HuH-7.5 (cell line): ENCODE measurements around the gene P2RX1.
"Not testable (repeated sequence)": the region's sequence is repeated elsewhere in the genome, so short reads cannot be mapped to it uniquely, and the experiment has no call there.

Experiments
- DNase-seq: peaks from one replicate; pipeline ENCODE4 v3.0.0; 2011; ENCODE audit warnings: low spot score

P2RX1 gene

GRCh38 chr17:3951420-3951819, 35.2 kb upstream of the P2RX1 start:
- no peak for DNase-seq

DNA sequence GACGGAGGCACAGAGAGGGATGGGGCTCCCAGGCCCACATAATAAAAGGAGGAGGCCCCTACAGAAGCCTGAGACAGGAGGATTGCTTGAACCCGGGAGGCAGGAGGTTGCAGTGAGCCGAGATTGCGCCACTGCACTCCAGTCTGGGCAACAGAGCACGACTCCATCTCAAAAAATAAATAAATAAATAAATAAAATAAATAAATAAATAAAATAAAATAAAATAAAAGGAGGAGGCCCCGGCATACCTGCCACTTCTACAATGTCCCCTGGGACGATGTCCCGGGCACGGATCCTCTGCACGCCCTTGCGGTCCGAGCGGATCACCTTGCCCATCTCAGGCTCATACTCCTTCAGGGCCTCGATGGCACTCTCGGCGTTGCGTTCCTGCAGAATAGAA, 34.7 kb upstream of the P2RX1 start:
- no peak for DNase-seq

GRCh38 chr17:3950584-3950983, 34.3 kb upstream of the P2RX1 start:
- no peak for DNase-seq

DNA sequence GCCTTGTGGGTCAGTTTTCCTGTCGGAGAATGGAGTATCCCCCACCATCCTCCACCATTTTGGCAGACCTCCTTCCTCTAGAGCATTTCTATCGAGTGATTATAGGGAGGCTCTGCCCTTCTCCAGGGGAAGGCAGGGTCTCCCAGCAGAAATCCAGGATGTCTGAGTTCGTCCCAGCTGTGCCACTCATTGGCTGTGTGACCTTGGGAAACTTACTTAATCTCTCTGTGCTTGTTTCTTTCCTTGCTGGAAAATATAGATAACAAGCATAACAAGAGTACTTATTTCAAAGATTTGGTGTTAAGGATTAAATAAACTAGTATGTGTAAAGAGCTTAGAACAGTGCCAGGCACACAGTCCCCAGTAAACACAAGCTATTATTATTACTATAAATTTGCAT, 33.2 kb upstream of the P2RX1 start:
- no peak for DNase-seq

DNA sequence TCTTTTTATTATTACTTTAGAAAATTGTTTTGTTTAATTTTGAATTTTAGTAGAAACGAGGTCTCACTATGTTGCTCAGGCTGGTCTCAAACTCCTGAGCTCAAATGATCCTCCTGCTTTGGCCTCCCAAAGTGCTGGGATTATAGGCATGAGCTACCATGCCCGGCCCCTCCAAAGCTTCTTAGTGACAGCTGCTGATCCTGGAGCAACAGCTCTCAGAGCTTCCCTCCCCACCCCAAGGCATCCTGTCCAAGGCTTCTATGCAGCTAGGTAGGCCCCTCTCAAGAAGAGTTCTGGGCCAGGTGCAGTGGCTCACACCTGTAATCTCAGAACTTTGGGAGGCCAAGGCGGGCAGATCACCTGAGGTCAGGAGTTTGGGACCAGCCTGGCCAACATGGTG, 32.3 kb upstream of the P2RX1 start:
- DNase-seq = not testable (repeated sequence)

DNA sequence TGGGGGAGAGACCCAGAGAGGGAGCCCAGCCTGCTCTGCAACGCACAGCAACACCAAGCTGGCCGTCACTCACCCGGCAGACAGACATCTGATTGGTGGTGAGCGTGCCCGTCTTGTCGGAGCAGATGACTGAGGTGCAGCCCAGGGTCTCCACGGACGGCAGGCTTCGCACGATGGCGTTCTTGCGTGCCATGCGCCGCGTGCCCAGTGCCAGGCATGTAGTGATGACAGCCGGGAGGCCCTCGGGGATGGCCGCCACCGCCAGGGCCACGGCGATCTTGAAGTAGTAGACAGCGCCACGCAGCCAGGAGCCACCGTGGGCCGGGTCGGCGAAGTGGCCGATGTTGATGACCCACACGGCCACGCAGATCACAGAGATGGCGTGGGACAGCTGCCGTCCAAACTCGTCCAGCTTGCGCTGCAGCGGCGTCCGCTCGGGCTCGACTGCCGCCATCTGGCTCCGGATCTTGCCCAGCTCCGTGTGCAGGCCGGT, 31.1 kb upstream of the P2RX1 start:
- DNase-seq = no peak

DNA sequence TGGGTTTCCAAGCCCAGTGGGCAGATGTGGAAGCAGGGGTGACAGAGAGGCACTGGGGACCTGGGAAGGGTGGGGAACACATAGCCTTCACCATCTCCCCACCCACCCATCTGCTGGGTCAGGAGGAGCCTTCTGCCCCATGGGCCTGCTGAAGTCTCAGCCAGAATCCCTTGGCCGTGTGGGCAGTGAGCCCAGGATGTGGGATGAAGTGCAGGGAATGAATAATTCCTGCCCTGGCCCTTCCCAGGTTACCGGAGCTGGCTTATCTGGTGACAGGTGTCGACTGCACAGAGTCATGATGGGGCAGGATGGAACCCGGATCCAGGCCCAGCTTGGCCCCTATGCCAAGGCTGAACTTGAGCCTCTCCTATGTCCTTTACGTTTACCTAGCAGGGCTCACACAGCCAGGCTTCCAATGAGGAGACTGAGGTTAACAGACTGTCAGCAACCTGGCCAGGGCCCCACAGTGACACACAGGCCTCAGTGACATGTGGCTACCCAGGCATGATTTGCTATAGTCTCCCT, 30.5 kb upstream of the P2RX1 start:
- no peak for DNase-seq

DNA sequence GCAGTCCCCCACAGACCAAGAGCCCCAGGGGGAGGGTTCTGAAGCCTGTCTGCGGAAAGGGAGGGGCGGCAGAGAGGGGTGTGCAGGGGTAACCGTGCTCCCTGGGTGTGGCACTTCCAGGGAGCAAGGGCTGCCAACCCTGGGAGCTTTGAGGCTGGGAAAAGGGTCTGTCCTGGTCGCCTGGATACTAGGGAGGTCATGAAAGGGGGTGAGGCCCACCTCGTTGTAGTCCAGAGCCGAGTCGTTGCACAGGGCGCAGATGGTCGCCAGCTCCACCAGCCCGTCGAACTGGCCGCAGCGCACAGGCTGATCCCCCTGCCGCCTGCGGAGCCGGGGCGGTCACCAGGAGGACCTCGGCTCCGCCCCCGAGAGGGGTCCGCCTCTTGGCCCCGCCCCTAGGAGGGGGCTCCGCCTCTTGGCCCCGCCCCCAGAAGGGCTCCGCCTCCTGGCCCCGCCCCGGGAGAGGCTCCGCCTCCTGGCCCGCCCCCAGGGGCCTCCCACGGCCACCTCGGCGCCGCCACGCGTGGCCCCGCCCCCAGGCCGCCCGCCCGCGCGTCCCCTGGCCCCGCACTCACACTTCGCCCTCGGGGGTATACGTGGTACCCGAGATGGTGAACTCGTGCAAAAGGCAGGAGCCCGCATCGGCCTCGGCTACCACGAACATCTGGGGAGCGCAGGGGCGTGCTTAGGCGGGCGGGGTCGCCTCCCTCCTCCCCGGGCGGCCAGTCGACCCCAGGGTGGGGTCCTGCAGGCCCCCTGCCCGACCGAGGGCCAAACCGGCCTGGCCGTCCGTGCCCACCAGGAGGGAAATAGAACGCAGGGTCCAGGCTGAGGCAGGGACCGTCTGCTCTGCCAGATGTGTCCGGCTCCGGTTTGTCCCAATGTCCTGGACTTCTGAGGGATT, 28.5 kb upstream of the P2RX1 start:
- peak; percentile 73 for DNase-seq

- DNase-seq = no peak
These were observed 27.1 kb upstream of the P2RX1 start for GRCh38 chr17:3943240-3943891.

DNA sequence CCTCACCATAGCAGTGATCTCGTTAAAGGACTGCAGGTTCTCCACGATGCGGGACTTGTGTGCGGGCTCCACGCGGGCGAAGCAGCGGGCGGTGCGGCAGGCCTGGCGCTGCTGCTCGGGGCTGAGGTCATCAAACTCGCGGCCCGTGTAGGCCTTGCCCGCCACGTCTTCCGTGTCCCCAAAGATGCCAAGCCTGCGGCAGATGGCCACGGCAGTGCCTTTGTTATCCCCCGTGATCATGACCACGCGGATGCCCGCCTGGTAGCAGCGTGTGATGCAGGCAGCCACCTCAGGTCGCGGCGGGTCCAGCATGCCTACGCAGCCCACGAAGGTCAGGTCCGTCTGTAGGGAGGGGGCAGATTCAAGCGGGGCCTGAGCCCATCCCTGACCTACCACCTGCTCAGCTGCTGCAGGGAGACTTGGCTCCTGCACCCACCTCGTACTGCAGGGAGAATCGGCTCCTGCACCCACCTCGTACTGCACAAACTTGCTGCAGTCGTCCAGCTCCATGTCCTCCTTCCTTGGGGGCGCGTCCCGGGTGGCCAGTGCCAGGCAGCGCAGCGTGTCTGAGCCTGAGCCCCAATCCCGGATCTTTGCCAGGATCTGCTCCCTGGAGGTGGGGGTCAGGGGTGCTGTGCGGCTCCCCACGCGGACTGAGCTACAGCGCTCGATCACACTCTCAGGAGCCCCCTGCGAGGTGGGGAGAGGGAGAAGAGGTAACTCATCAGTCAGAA, 24.9 kb upstream of the P2RX1 start:
- no peak for DNase-seq

DNA sequence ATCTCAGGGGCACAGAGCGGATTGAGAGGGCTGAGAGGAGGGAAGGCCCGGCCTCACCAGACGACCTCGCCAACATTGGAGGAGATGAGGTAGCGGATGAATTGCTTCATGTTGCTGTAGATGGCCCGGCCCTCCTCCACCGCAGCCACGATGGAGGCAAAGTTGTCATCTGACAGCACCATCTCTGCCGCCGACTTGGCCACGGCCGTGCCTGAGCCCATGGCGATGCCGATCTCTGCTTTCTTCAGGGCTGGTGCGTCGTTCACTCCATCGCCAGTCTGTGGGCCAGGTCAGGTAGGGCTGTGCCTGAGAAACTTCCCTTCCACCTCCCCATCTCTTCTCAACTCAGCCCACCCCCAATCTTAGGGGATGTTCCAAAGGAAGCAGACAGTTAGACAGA, 21.1 kb upstream of the P2RX1 start:
- no peak for DNase-seq

DNA sequence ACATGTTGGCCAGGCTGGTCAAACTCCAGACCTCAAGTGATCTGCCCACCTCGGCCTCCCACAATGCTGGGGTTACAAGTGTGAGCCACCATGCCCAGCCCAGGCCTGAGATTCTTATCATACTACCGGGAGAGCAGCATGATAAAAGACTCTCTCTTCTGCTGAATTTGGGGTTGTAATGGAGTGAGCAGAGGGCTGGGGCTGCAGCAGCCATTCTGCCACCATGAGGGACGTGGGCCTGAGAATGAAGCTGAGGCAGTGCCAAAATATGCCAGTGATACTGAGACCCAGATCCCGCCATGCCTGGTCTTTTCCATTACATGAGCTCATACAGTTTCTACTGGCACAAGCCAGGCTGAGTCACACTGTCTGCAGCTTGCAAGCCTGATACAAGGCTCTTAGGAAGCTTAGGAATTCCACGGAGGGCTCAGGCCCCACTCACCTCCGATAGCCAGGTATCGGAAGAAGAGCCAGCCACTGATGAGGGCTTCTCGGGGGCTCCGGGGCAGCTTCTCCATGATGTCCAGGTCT, 19.6 kb upstream of the P2RX1 start:
- no peak for DNase-seq

GRCh38 chr17:3935140-3935542, 18.9 kb upstream of the P2RX1 start:
- DNase-seq = peak; percentile 89

DNA sequence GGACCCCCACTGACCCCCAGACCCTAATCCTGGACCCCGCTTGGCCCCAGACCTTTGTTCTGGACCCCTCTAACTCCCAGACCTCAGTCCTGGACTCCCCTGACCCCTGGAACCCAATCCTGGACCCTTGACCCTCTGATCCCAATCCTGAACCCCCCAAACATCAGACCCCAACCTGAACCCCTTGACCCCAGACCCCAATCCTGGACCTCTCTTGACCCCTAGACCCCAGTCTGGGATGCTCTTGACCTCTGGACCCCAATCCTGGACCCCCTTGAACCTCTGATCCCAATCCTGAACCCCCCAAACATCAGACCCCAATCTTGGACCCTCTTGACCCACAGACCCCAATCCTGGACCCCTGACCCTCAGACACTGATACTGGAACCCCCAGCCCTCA, 13.5 kb upstream of the P2RX1 start:
- DNase-seq = no peak

GRCh38 chr17:3929181-3929580, 12.9 kb upstream of the P2RX1 start:
- no peak for DNase-seq

DNA sequence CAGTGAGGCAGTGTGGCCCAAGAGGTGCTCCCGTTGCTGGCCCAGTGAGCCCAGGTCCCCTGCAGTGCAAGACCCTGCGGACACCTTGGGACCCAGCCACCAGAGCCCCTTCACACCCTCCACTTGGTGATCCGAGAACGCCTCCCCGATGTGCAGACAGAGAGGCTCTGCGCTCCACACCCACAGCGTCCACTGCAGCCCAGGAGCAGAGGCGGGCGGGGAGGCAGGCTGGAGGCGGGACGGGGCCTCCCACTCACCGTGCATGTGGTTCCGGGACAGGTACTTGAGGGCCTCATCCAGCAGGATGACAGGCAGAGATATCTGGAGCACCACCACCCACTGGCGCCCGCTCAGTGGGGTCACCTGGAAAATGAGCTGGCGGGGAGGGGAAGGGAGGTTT, 12.1 kb upstream of the P2RX1 start:
- no peak for DNase-seq

GRCh38 chr17:3927628-3928340, 11.5 kb upstream of the P2RX1 start:
- DNase-seq = no peak

GRCh38 chr17:3926860-3927627, 10.8 kb upstream of the P2RX1 start:
- DNase-seq = no peak

DNA sequence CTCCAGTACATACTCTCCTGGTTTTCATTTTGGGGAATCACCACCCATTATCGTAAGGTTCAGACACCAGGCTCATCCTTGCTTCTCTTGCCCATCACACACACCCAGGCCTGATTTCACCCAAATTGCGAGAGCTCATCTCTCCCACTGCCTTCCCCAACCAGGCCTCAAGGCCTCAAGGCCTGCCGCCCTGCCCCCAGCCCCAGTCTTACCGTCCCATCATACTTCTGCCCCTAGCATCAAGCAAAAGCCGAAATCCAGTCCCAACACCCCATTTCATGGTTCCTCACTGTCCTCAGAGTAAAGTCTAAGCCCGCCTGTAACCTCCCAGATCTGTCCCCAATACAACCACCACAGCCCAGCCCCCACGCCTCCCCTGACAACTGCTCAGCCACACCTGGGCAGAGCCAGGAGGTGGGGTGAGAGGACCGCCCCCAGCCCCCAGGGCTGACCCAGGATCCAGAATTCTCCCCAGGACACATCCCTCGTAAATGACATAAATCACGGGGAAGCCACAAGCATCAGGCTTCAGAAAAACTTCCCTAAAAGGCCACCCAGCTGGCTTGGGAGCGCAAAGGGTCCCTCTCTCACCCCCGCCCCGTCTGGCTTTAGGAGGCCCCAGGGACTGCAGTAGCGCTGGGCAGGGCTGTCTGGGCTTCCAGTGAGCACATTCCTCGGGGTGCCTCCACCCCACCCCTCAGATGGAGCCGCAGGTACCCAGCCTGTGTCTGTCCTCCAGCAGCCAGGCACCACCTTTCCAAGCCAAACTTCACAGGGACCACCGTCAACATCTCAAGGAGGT, 9.6 kb upstream of the P2RX1 start:
- DNase-seq = no peak
